ENCODE results near the gene CRLF1.

Gene CRLF1

DNA sequence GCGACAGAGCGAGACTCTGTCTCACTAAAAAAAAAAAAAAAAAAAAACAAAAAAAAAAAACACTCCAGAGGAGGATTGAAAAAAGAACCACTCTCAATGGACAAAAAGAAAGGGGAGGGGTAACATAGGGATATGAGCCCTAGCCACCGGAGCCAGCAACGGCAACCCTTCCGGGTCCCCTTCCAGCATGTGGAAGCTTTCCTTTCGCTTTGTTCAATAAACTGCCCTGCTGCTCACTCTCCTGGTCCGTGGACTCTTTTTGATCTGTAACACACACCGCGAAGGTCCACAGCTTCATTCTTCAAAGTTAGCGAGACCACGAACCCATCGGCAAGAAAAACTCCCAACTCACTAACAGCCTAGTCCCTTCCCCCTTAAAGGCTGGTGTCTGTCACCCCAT, 19.0 kb downstream of the CRLF1 start:
- peak overlapping the region; percentile 99 for H3K4me3 ChIP-seq (ENCODE audit: low read length)
- H3K4me2 ChIP-seq (ENCODE audit: low read length) = peak overlapping the region; percentile 100
- no peaks in the 10 kb centered on the region for H3K9me3 ChIP-seq (replicated peaks; ENCODE audit: low read length)
- H3K9ac ChIP-seq (ENCODE audit: low read depth, low read length) = peak overlapping the region; percentile 89
- H3K4me1 ChIP-seq (ENCODE audit: control insufficient read depth, insufficient read depth, low read length) = peaks cover 18% of the 10 kb centered on the region
- no peaks in the 10 kb centered on the region for H3K27me3 ChIP-seq (ENCODE audit: control insufficient read depth, insufficient read depth, low read length)
- H3K36me3 ChIP-seq (ENCODE audit: insufficient read depth, low read length) = no peaks in the 10 kb centered on the region

DNA sequence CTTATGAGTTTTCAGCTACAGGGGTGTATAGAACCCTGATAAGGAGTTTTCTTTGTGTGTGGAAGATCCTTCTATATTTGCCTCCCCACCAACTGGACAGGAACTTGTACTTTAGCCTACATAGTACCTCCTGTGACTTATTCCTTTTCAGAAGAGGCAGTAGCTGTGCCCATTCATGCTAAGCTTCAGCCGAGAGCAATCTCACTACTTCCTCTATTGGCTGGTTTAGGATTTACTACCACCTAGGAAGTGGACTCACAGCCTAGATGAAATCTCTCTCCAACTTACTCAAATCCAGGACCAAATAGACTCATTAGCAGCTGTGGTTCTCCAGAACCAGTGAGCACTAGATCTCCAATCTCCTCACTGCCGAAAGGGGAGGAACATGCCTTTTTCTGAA, 20.3 kb downstream of the CRLF1 start:
- no peak overlapping the region for H3K9ac ChIP-seq (ENCODE audit: low read depth, low read length)
- no peaks in the 10 kb centered on the region for H3K36me3 ChIP-seq (ENCODE audit: insufficient read depth, low read length)
- no peak overlapping the region for H3K4me2 ChIP-seq (ENCODE audit: low read length)
- H3K27me3 ChIP-seq (ENCODE audit: control insufficient read depth, insufficient read depth, low read length) = no peaks in the 10 kb centered on the region
- peaks cover 18% of the 10 kb centered on the region for H3K4me1 ChIP-seq (ENCODE audit: control insufficient read depth, insufficient read depth, low read length)
- H3K4me3 ChIP-seq (ENCODE audit: low read length) = no peak overlapping the region
- H3K9me3 ChIP-seq (replicated peaks; ENCODE audit: low read length) = no peaks in the 10 kb centered on the region

DNA sequence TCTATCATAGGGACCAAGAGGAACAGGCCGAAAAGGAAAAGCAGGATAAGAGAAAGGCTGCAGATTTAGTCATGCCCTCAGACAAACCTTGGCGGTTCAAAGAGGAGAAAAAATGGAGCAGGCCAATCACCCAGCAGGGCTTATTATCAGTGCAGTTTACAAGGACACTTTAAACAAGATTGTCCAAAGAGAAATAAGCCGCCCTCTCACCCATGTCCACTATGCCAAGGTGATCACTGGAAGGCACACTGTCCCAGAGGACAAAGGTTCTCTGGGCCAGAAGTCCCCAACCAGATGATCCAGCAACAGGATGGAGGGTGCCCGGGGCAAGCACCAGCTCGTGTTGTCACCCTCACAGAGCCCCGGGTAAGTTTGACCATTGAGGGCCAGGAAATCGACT, 26.3 kb downstream of the CRLF1 start:
- Histone ChIP-seq H3K36me3 (ENCODE audit: insufficient read depth, low read length) (peaks cover 24% of the 10 kb centered on the region), H3K9ac (ENCODE audit: low read depth, low read length) (no peak overlapping the region), H3K4me3 (ENCODE audit: low read length) (no peak overlapping the region), H3K9me3 (replicated peaks; ENCODE audit: low read length) (no peaks in the 10 kb centered on the region), H3K4me2 (ENCODE audit: low read length) (no peak overlapping the region), H3K4me1 (ENCODE audit: control insufficient read depth, insufficient read depth, low read length) (no peaks in the 10 kb centered on the region), H3K27me3 (ENCODE audit: control insufficient read depth, insufficient read depth, low read length) (no peaks in the 10 kb centered on the region)

DNA sequence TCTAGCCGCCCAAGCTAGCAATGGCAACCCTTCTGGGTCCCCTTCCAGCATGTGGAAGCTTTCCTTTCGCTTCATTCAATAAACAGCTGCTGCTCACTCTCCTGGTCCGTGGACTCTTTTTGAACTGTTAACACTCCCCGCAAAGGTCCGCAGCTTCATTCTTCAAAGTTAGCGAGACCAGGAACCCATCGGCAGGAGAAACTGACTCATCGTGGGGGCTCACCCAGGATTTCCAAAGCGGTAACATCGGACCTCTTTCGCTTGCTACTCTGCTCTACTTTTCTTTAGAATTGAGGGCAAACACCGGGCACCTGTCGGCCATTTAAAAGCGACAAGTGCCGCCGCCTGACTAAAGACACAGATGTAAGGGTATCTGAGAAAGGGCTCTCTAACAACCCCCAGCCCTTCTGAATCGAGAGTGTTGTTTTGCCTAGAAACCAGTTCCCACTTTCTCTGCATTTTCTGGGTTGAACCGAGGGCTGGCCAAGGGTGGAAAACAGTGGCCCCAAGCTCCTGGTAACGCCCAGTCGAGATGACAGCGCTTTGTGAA, 29.2 kb downstream of the CRLF1 start:
- Histone ChIP-seq H3K36me3 (ENCODE audit: insufficient read depth, low read length) (peaks cover 51% of the 10 kb centered on the region), H3K4me3 (ENCODE audit: low read length) (no peak overlapping the region), H3K27me3 (ENCODE audit: control insufficient read depth, insufficient read depth, low read length) (no peaks in the 10 kb centered on the region), H3K9ac (ENCODE audit: low read depth, low read length) (no peak overlapping the region), H3K4me2 (ENCODE audit: low read length) (no peak overlapping the region), H3K9me3 (replicated peaks; ENCODE audit: low read length) (no peaks in the 10 kb centered on the region), H3K4me1 (ENCODE audit: control insufficient read depth, insufficient read depth, low read length) (peaks cover 12% of the 10 kb centered on the region)

DNA sequence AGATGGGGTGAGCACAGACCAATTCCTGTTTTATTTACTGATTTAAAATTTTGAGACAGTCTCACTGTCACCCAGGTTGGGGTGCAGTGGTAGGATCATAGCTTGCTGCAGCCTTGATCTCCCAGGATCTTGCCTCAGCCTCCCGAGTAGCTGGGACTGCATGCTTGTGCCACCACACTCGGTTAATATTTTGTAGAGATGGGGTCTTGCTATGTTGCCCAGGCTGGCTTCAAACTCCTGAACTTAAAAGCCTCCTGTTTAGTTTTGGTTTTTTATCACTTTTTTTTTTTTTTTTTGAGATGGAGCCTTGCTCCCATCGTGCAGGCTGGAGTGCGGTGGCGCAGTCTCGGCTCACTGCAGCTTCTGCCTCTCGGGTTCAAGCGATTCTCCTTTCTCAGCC, 30.2 kb downstream of the CRLF1 start:
- Histone ChIP-seq H3K27me3 (ENCODE audit: control insufficient read depth, insufficient read depth, low read length) (no peaks in the 10 kb centered on the region), H3K4me2 (ENCODE audit: low read length) (no peak overlapping the region), H3K9me3 (replicated peaks; ENCODE audit: low read length) (no peaks in the 10 kb centered on the region), H3K4me3 (ENCODE audit: low read length) (no peak overlapping the region), H3K9ac (ENCODE audit: low read depth, low read length) (no peak overlapping the region), H3K36me3 (ENCODE audit: insufficient read depth, low read length) (peaks cover 51% of the 10 kb centered on the region), H3K4me1 (ENCODE audit: control insufficient read depth, insufficient read depth, low read length) (peaks cover 12% of the 10 kb centered on the region)

DNA sequence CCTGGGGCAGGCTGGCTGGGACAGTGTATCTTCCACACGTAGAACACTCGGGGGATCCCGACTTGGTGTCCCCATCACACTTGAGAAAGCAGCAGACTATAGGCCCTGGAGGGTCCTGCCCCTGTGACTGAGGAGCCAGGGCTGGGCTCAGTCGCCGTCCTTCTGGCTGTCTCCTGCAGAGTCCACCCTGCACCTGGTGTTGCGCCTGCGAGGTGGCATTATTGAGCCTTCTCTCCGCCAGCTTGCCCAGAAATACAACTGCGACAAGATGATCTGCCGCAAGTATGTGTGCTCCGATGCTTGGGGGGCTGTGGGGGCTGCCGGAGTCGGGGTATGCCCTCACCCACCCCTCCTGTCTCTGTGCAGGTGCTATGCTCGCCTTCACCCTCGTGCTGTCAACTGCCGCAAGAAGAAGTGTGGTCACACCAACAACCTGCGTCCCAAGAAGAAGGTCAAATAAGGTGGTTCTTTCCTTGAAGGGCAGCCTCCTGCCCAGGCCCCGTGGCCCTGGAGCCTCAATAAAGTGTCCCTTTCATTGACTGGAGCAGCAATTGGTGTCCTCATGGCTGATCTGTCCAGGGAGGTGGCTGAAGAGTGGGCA, 31.8 kb downstream of the CRLF1 start:
- Histone ChIP-seq H3K36me3 (ENCODE audit: insufficient read depth, low read length) (peaks cover 51% of the 10 kb centered on the region), H3K4me1 (ENCODE audit: control insufficient read depth, insufficient read depth, low read length) (peaks cover 15% of the 10 kb centered on the region), H3K4me3 (ENCODE audit: low read length) (no peak overlapping the region), H3K4me2 (ENCODE audit: low read length) (no peak overlapping the region), H3K9me3 (replicated peaks; ENCODE audit: low read length) (no peaks in the 10 kb centered on the region), H3K27me3 (ENCODE audit: control insufficient read depth, insufficient read depth, low read length) (no peaks in the 10 kb centered on the region), H3K9ac (ENCODE audit: low read depth, low read length) (no peak overlapping the region)

DNA sequence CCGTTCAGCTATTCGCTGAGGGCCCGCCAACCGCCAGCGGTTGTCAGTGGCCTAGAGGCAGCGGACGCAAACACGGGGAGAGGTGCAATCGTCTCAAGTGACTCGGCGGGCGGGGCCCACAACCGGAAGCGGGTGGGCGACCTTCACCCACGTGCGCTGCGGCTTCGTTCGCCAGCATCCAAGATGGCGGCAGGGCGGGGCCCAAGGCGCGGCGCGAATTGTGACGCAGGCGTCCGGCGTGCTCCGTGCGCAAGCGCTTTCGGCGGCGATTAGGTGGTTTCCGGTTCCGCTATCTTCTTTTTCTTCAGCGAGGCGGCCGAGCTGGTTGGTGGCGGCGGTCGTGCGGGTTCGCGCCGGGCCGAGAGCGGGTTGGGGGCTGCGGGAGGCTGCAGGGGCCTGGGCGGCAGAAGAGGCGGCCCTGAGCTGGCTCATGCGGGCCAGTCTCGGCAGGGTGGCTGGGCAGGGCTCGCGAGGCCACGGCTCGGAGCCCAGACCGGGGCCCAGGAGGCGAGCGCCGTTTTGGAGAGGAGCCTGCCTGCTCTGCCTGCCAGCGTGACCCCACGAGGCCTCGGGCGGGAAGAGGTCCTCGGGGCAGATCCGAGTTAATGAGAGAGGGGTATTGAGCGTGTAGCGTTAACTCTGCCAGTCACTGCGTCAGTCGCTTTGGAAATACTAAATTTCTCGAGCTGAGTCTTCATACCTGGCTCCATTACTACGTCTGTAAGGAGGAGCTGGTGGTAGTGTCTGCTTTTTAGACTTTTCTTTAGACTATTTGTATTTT, 34.8 kb downstream of the CRLF1 start, which contains the start of gene UBA52:
Gene UBA52, plus strand, starts transcription at position 294 of the 781 bp plus-strand sequence. CDS start 1,444 bp downstream, outside the sequence.
- H3K36me3 ChIP-seq (ENCODE audit: insufficient read depth, low read length) = peaks cover 66% of the 10 kb centered on the region
- H3K27me3 ChIP-seq (ENCODE audit: control insufficient read depth, insufficient read depth, low read length) = no peaks in the 10 kb centered on the region
- H3K9ac ChIP-seq (ENCODE audit: low read depth, low read length) = peak within 1 kb of the TSS; percentile 96

DNA sequence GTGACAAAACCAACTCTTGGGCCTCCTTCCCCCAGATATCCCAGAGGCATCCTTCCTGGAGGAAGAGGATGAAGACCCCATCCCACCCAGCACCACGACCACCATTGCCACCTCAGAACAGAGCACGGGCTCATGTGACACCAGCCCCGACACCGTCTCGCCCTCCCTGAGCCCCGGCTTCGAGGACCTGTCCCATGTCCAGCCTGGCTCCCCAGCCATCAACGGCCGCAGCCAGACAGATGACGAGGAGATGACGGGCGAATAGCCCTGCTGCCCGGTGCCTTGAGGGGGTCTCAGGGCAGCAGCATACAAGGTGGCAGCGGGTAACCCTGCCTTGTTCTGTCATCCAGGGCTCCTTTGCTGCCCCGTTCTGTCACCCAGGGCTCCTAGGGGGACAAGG, 38.2 kb downstream of the CRLF1 start:
- Histone ChIP-seq H3K27me3 (ENCODE audit: control insufficient read depth, insufficient read depth, low read length) (no peaks in the 10 kb centered on the region), H3K9me3 (replicated peaks; ENCODE audit: low read length) (no peaks in the 10 kb centered on the region), H3K36me3 (ENCODE audit: insufficient read depth, low read length) (peaks cover 55% of the 10 kb centered on the region), H3K9ac (ENCODE audit: low read depth, low read length) (no peak overlapping the region), H3K4me1 (ENCODE audit: control insufficient read depth, insufficient read depth, low read length) (peaks cover 13% of the 10 kb centered on the region), H3K4me3 (ENCODE audit: low read length) (no peak overlapping the region), H3K4me2 (ENCODE audit: low read length) (no peak overlapping the region)

More for the DNA sequence above, 34.8 kb downstream of the CRLF1 start, which contains the start of gene UBA52:
- Histone ChIP-seq H3K4me2 (ENCODE audit: low read length) (peak within 1 kb of the TSS; percentile 95), H3K9me3 (replicated peaks; ENCODE audit: low read length) (no peaks in the 10 kb centered on the region), H3K4me1 (ENCODE audit: control insufficient read depth, insufficient read depth, low read length) (peaks cover 15% of the 10 kb centered on the region), H3K4me3 (ENCODE audit: low read length) (peak within 1 kb of the TSS; percentile 87)

DNA sequence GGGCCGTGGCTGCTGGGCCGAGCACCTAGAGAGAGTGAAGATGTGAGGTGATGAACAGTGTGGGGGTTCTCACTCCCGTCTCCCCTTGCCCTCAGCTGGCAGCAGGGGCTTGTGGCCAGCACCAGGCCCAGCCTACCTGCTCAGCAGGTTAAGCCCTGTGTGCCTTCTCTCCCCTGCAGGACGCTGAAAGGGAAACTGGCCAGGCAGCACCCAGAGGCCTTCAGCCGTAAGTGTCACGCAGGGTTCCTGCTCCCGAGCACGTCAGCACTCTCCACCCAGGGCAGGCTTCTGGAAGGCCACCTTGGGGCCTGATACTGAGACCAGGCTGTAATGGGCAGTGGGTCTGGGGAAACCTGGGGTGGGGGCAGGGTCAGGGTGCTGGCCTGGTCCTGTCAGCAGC, 39.6 kb downstream of the CRLF1 start:
- no peaks in the 10 kb centered on the region for H3K27me3 ChIP-seq (ENCODE audit: control insufficient read depth, insufficient read depth, low read length)
- peaks cover 52% of the 10 kb centered on the region for H3K36me3 ChIP-seq (ENCODE audit: insufficient read depth, low read length)
- H3K4me2 ChIP-seq (ENCODE audit: low read length) = no peak overlapping the region
- no peak overlapping the region for H3K9ac ChIP-seq (ENCODE audit: low read depth, low read length)
- no peaks in the 10 kb centered on the region for H3K9me3 ChIP-seq (replicated peaks; ENCODE audit: low read length)
- H3K4me1 ChIP-seq (ENCODE audit: control insufficient read depth, insufficient read depth, low read length) = peaks cover 13% of the 10 kb centered on the region
- no peak overlapping the region for H3K4me3 ChIP-seq (ENCODE audit: low read length)

DNA sequence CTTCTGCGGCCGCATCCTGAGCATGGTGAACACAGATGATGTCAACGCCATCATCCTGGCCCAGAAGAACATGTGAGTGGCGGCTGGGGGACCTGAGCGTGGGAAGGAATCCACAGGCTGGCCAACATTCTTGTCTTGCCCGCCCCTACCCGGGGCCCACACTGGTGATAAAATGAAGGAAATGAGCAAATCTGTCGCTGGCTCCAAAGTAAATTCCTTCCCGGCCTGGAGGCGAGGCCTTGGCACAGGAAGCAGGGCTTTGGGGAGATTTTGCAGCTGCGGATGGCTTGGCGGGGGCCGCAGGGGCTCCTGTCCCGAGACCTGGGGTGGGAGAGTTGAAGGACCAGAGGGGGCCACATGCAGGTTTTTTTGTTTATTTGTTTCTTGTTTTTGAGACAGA, 44.5 kb downstream of the CRLF1 start:
- Histone ChIP-seq H3K4me2 (ENCODE audit: low read length) (peak overlapping the region; percentile 37), H3K4me3 (ENCODE audit: low read length) (peak overlapping the region; percentile 25), H3K4me1 (ENCODE audit: control insufficient read depth, insufficient read depth, low read length) (peaks cover 32% of the 10 kb centered on the region), H3K36me3 (ENCODE audit: insufficient read depth, low read length) (peaks cover 31% of the 10 kb centered on the region), H3K27me3 (ENCODE audit: control insufficient read depth, insufficient read depth, low read length) (no peaks in the 10 kb centered on the region), H3K9ac (ENCODE audit: low read depth, low read length) (peak overlapping the region; percentile 21), H3K9me3 (replicated peaks; ENCODE audit: low read length) (no peaks in the 10 kb centered on the region)

DNA sequence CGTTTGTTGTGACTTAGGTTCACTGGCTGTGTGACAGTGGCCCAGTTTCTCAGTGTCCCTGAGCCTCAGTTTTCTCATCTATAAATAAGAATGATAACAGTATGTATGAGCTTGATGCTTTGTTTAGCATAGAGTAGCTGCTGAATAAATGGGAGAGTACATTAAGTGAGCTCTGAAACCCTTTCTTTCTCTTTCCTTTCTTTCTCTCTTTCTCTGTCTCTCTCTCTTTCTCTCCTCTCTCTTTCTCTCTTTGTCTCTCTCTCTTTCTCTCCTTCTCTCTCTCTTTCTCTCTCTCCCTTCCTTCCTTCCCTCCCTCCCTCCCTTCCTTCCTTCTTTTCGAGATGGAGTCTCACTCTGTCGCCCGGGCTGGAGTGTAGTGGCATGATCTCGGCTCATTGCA, 46.9 kb downstream of the CRLF1 start:
- Histone ChIP-seq H3K9me3 (replicated peaks; ENCODE audit: low read length) (no peaks in the 10 kb centered on the region), H3K4me2 (ENCODE audit: low read length) (peak overlapping the region; percentile 97), H3K36me3 (ENCODE audit: insufficient read depth, low read length) (peaks cover 16% of the 10 kb centered on the region), H3K27me3 (ENCODE audit: control insufficient read depth, insufficient read depth, low read length) (no peaks in the 10 kb centered on the region), H3K4me3 (ENCODE audit: low read length) (no peak overlapping the region), H3K4me1 (ENCODE audit: control insufficient read depth, insufficient read depth, low read length) (peaks cover 32% of the 10 kb centered on the region), H3K9ac (ENCODE audit: low read depth, low read length) (no peak overlapping the region)
